ENCODE measurements around the gene CASTOR1. TPM values are rescaled to one million over a fixed set of nuclear protein-coding genes. Genes with fewer than 3 reads are reported as not detected.

CASTOR1 gene
- total RNA-seq, 6 donors from 2014 or later = 7.0 to 31.5 (median 22.1) TPM

GRCh38 chr22:30294830-30295229, 5.5 kb upstream of the CASTOR1 start:
- no peak for ATAC-seq (ENCODE audit: low FRiP score in 2 of 2)
- H3K4me3 ChIP-seq = no peak overlapping the region
- DNase-seq = no peak
- H3K4me1 ChIP-seq = peaks cover 50 to 70% (median 60%) of the 10 kb centered on the region in 4 donors
- WGBS, 2 donors = 94% methylated on average over 11 of the region's 11 CpGs; no CpG with 5 or more reads in 1 of the 2 donors
- TF ChIP-seq POLR2AphosphoS5 (IDR thresholded peaks at IDR 0.05) (no peak), CTCF (IDR thresholded peaks at IDR 0.05) (no peak), POLR2A (IDR thresholded peaks at IDR 0.05) (no peak), EP300 (IDR thresholded peaks at IDR 0.05) (no peak)
- no peaks in the 10 kb centered on the region for H3K9me3 ChIP-seq
- H3K27me3 ChIP-seq = no peaks in the 10 kb centered on the region
- H3K27ac ChIP-seq = peak overlapping the region in 3 of 4 donors; percentile 51 to 90 (median 83)
- H3K36me3 ChIP-seq = peaks cover 28 to 81% (median 66%) of the 10 kb centered on the region in 4 donors

GRCh38 chr22:30294066-30294465, 4.8 kb upstream of the CASTOR1 start:
- Histone ChIP-seq H3K27me3 (no peaks in the 10 kb centered on the region), H3K4me3 (no peak overlapping the region), H3K9me3 (no peaks in the 10 kb centered on the region), H3K36me3 (peaks cover 26 to 73% (median 61%) of the 10 kb centered on the region in 4 donors), H3K27ac (peak overlapping the region in 3 of 4 donors; percentile 51 to 99 (median 90)), H3K4me1 (peaks cover 47 to 65% (median 55%) of the 10 kb centered on the region in 4 donors)
- 95 to 100% methylated on average over 3 to 9 of the region's 9 CpGs for WGBS, 2 donors
- TF ChIP-seq POLR2A (IDR thresholded peaks at IDR 0.05) (no peak), EP300 (IDR thresholded peaks at IDR 0.05) (no peak), CTCF (IDR thresholded peaks at IDR 0.05) (no peak), POLR2AphosphoS5 (IDR thresholded peaks at IDR 0.05) (no peak)
- DNase-seq (no peak), ATAC-seq (ENCODE audit: low FRiP score in 2 of 2) (no peak)

GRCh38 chr22:30293026-30293425, 3.7 kb upstream of the CASTOR1 start:
- H3K27me3 ChIP-seq = no peaks in the 10 kb centered on the region
- H3K9me3 ChIP-seq = no peaks in the 10 kb centered on the region
- H3K36me3 ChIP-seq = peaks cover 25 to 63% (median 55%) of the 10 kb centered on the region in 4 donors
- H3K4me3 ChIP-seq = no peak overlapping the region
- ATAC-seq (ENCODE audit: low FRiP score in 2 of 2) (no peak), DNase-seq (no peak)
- TF ChIP-seq POLR2A (IDR thresholded peaks at IDR 0.05) (no peak), EP300 (IDR thresholded peaks at IDR 0.05) (no peak), CTCF (IDR thresholded peaks at IDR 0.05) (no peak), POLR2AphosphoS5 (IDR thresholded peaks at IDR 0.05) (no peak)
- H3K27ac ChIP-seq = peak overlapping the region; percentile 94 to 99 (median 96)
- 95 to 98% methylated on average over 6 to 7 of the region's 7 CpGs for WGBS, 2 donors
- peaks cover 50 to 65% (median 55%) of the 10 kb centered on the region in 4 donors for H3K4me1 ChIP-seq

- no peak for ATAC-seq (ENCODE audit: low FRiP score in 2 of 2)
- 87 to 91% methylated on average over 13 to 18 of the region's 18 CpGs for WGBS, 2 donors
- H3K4me1 ChIP-seq = peaks cover 47 to 65% (median 53%) of the 10 kb centered on the region in 4 donors
- no peaks in the 10 kb centered on the region for H3K9me3 ChIP-seq
- no peak for DNase-seq
- no peaks in the 10 kb centered on the region for H3K27me3 ChIP-seq
- peaks cover 25 to 56% (median 48%) of the 10 kb centered on the region in 4 donors for H3K36me3 ChIP-seq
- H3K4me3 ChIP-seq = no peak overlapping the region
- TF ChIP-seq EP300 (IDR thresholded peaks at IDR 0.05) (no peak), CTCF (IDR thresholded peaks at IDR 0.05) (no peak), POLR2AphosphoS5 (IDR thresholded peaks at IDR 0.05) (no peak), POLR2A (IDR thresholded peaks at IDR 0.05) (no peak)
- H3K27ac ChIP-seq = peak overlapping the region; percentile 94 to 99 (median 96)
These were observed 3.0 kb upstream of the CASTOR1 start for GRCh38 chr22:30292069-30292970.

Measured in upper lobe of left lung (tissue), 6 donors.